ENCODE measurements around the gene LVRN. TPM values are rescaled to one million over a fixed set of nuclear protein-coding genes. Genes with fewer than 3 reads are reported as not detected.

The LVRN gene
- total and polyA plus RNA-seq, 2 of the 13 experiments (the other 11 are each of a cell fraction or from before 2014, with no cell fraction given) = 0.09 to 0.20 TPM

GRCh38 chr5:116076496-116076895 lies 114.2 kb downstream of the LVRN start:
- CTCF ChIA-PET (ENCODE audit: low intra/inter-chr PET ratio, low total read pairs) = no interaction called here

More at GRCh38 chr5:116076496-116076895, 114.2 kb downstream of the LVRN start:
- no peak overlapping the region for H3K4me3 ChIP-seq (replicated peaks in 1 of 3; ENCODE audit: insufficient read depth in 1 of 3, low read depth in 2 of 3, low read length in 3 of 3)
- FAIRE-seq = no peak
- H3K9ac ChIP-seq (ENCODE audit: insufficient read depth, low read depth, low read length) = no peak overlapping the region
- H3K36me3 ChIP-seq (replicated peaks in 1 of 2; ENCODE audit: control insufficient read depth in 1 of 2, insufficient read depth in 2 of 2, low read length in 2 of 2) = no peaks in the 10 kb centered on the region; a peak in 1 of 5 replicates
- H3K27me3 ChIP-seq (ENCODE audit: control insufficient read depth in 1 of 2, insufficient read depth in 2 of 2, low read length in 2 of 2) = no peaks in the 10 kb centered on the region
- in situ Hi-C loops (cut with HindIII; ENCODE audit: extremely low pct_ligation_motif_present, low pct_unique_long_range_greater_than_20kb) = no loop called here
- H3K79me2 ChIP-seq (ENCODE audit: insufficient read depth, low read length) = no peaks in the 10 kb centered on the region
- H3K4me2 ChIP-seq (ENCODE audit: low read depth, low read length) = no peak overlapping the region
- TF ChIP-seq GMEB1 (CRISPR knock-in tag; IDR thresholded peaks at IDR 0.05; ENCODE audit: borderline replicate concordance) = no peak
- no peak for TF ChIP-seq ADNP (CRISPR knock-in tag; IDR thresholded peaks at IDR 0.05)
- TF ChIP-seq BRCA1 (CRISPR knock-in tag; IDR thresholded peaks at IDR 0.05) = no peak
- TF ChIP-seq RFX3 (CRISPR knock-in tag; IDR thresholded peaks at IDR 0.05) = no peak
- no peak for TF ChIP-seq ZNF776 (CRISPR knock-in tag; IDR thresholded peaks at IDR 0.05)
- TF ChIP-seq CBX1 (IDR thresholded peaks at IDR 0.05; ENCODE audit: low read depth) = no peak
- no peak for TF ChIP-seq ZNF24 (IDR thresholded peaks at IDR 0.05)
- TF ChIP-seq, protein P1, sequence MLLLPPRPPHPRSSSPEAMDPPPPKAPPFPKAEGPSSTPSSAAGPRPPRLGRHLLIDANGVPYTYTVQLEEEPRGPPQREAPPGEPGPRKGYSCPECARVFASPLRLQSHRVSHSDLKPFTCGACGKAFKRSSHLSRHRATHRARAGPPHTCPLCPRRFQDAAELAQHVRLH (CRISPR knock-in tag; IDR thresholded peaks at IDR 0.05; ENCODE audit: borderline replicate concordance, low read depth) = no peak
- no peak for TF ChIP-seq ARNT (IDR thresholded peaks at IDR 0.05)
- TF ChIP-seq MBNL3 (CRISPR knock-in tag; conservative IDR thresholded peaks at IDR 0.05) = no peak
- no peak for TF ChIP-seq MTA1 (CRISPR knock-in tag; IDR thresholded peaks at IDR 0.05; ENCODE audit: borderline replicate concordance)
- TF ChIP-seq POLR2AphosphoS5 (IDR thresholded peaks at IDR 0.05; ENCODE audit: low read depth, low read length) = no peak
- TF ChIP-seq ZNF468 (CRISPR knock-in tag; IDR thresholded peaks at IDR 0.05) = no peak
- TF ChIP-seq ELK4 (CRISPR knock-in tag; IDR thresholded peaks at IDR 0.05; ENCODE audit: borderline replicate concordance) = no peak
- no peak for TF ChIP-seq GATA4 (IDR thresholded peaks at IDR 0.05; ENCODE audit: borderline replicate concordance, low read depth)
- no peak for TF ChIP-seq NPAS2 (CRISPR knock-in tag; IDR thresholded peaks at IDR 0.05; ENCODE audit: borderline replicate concordance)
- TF ChIP-seq RBFOX2 (IDR thresholded peaks at IDR 0.05; ENCODE audit: low read depth, low read length) = no peak
- no TSS peak for BruUV-seq (replicated peaks)
- no peaks in the 10 kb centered on the region for H4K20me1 ChIP-seq (ENCODE audit: insufficient read depth, low read length)
- H2AFZ ChIP-seq (ENCODE audit: low read length) = no peak overlapping the region
- no peaks in the 10 kb centered on the region for H3K9me3 ChIP-seq (ENCODE audit: low read length)
- WGBS (ENCODE audit: low lambda C conversion rate) = 96% methylated on average over 1 of the region's 1 CpG
- POLR2A ChIA-PET = interaction anchor here (0.9 kb wide), 1 partner anchor 8 kb away, joined by 3 read pairs; the partner anchor contains the start of gene COMMD10
- peaks cover 8% of the 10 kb centered on the region for H3K4me1 ChIP-seq (ENCODE audit: insufficient read depth, low read length)
- ATAC-seq = no peak
- intact Hi-C loops (cut with micrococcal nuclease; ENCODE audit: unreplicated experiment) = no loop called here
- no peak for DNase-seq (ENCODE audit: low spot score)
- no peak overlapping the region for H3K27ac ChIP-seq (ENCODE audit: extremely low read length, insufficient read depth, low read length)
